ENCODE results near the gene C2orf76. TPM values are rescaled to one million over a fixed set of nuclear protein-coding genes. Genes with fewer than 3 reads are reported as not detected.

C2orf76 gene
- total and polyA plus RNA-seq, 7 experiments from 2014 or later, result 5.1 to 19.2 (median 9.1) TPM

DNA sequence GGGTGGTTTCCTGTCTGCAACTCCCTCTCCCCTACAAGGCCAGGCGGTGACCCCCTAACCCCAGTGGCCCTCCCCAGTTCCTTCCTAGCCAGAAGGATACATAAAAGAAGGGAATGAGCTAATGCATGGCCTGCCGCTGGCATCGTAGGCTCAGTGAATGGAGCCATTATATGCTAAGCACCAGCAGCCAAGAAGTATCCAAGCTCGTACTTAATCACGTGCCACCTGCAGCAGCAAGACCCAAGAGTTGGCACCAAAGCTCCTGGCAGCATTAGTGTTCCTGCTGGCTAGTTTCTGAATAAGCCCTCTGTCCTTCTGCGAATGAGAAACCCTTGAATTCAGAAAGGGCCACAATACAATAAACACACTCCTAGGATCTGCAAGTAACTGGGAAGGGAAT is 4.5 kb upstream of the C2orf76 start:
- no peaks in the 10 kb centered on the region for H3K27me3 ChIP-seq (ENCODE audit: control insufficient read depth in 2 of 2, insufficient read depth in 2 of 2, low read length in 2 of 2)
- no peak overlapping the region for H3K27ac ChIP-seq (ENCODE audit: low read depth, low read length)
- H3K4me3 Mint-ChIP-seq, result no peak overlapping the region
- ChIA-PET POLR2A (no interaction called here), CTCF (no interaction called here)
- peaks cover 23 to 68% (median 59%) of the 10 kb centered on the region in 5 donors for H3K36me3 Mint-ChIP-seq
- H3K27me3 Mint-ChIP-seq, result no peaks in the 10 kb centered on the region
- H3K36me3 ChIP-seq (ENCODE audit: control insufficient read depth in 2 of 3, insufficient read depth in 3 of 3, low read length in 3 of 3), result peaks cover 8 to 54% (median 18%) of the 10 kb centered on the region in 3 experiments
- peaks cover 0 to 6% (median 0%) of the 10 kb centered on the region in 3 experiments for H3K9me3 ChIP-seq (ENCODE audit: control insufficient read depth in 2 of 3, low read length in 3 of 3)
- intact Hi-C loops (cut with micrococcal nuclease), result no loop called here
- peaks cover 0 to 28% (median 11%) of the 10 kb centered on the region in 11 donors for H3K9me3 Mint-ChIP-seq
- DNase-seq (no peak), ATAC-seq (no peak)
- H3K4me1 Mint-ChIP-seq, result peaks cover 11 to 24% (median 18%) of the 10 kb centered on the region in 7 donors
- peaks cover 5 to 10% of the 10 kb centered on the region in 2 donors for H3K4me1 ChIP-seq (ENCODE audit: control insufficient read depth in 2 of 2, insufficient read depth in 2 of 2, low read length in 2 of 2)
- H3K4me3 ChIP-seq (ENCODE audit: low read length), result no peak overlapping the region
- H3K27ac Mint-ChIP-seq, result peak overlapping the region in 1 of 9 donors; percentile 6

DNA sequence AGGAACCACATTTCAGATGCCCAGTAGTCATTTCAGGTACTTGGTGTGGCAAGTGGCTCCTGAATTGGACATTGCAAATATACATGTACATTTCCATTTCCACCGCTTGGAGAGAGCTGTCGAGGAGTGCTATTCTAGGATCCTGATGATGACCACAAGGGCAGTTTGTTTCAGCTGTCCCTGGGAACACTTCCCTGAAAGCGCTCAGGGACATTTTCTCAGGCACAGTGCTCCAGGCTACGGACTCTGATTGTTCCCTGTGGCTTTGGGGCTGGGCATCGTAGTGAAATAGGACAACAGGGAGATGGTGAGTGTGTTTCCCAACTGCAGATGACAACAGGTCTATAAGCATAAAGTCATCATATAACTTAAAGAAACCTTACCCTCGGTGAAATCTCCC is 3.2 kb upstream of the C2orf76 start:
- Histone ChIP-seq H3K27ac (ENCODE audit: low read depth, low read length) (no peak overlapping the region), H3K27me3 (ENCODE audit: control insufficient read depth in 2 of 2, insufficient read depth in 2 of 2, low read length in 2 of 2) (no peaks in the 10 kb centered on the region), H3K36me3 (ENCODE audit: control insufficient read depth in 2 of 3, insufficient read depth in 3 of 3, low read length in 3 of 3) (peaks cover 8 to 54% (median 18%) of the 10 kb centered on the region in 3 experiments), H3K9me3 (ENCODE audit: control insufficient read depth in 2 of 3, low read length in 3 of 3) (peaks cover 0 to 6% (median 0%) of the 10 kb centered on the region in 3 experiments), H3K4me3 (ENCODE audit: low read length) (no peak overlapping the region), H3K4me1 (ENCODE audit: control insufficient read depth in 2 of 2, insufficient read depth in 2 of 2, low read length in 2 of 2) (peaks cover 10 to 19% of the 10 kb centered on the region in 2 donors)
- no peaks in the 10 kb centered on the region for H3K27me3 Mint-ChIP-seq
- peak overlapping the region in 1 of 9 donors; percentile 1 for H3K27ac Mint-ChIP-seq
- ATAC-seq, result no peak
- peaks cover 24 to 37% (median 31%) of the 10 kb centered on the region in 7 donors for H3K4me1 Mint-ChIP-seq
- peaks cover 0 to 25% (median 10%) of the 10 kb centered on the region in 11 donors for H3K9me3 Mint-ChIP-seq
- intact Hi-C loops (cut with micrococcal nuclease), result loop anchor here (5.0 to 10.0 kb wide), 5 partner anchors 387 to 1358 kb away; partner anchors contain the start of genes CCDC93 (in 1 of the 2), EPB41L5 (in 1 of the 2) and PTPN4 (in 1 of the 2)
- DNase-seq, result no peak
- peaks cover 21 to 60% (median 56%) of the 10 kb centered on the region in 5 donors for H3K36me3 Mint-ChIP-seq
- ChIA-PET POLR2A (no interaction called here), CTCF (no interaction called here)
- no peak overlapping the region for H3K4me3 Mint-ChIP-seq

DNA sequence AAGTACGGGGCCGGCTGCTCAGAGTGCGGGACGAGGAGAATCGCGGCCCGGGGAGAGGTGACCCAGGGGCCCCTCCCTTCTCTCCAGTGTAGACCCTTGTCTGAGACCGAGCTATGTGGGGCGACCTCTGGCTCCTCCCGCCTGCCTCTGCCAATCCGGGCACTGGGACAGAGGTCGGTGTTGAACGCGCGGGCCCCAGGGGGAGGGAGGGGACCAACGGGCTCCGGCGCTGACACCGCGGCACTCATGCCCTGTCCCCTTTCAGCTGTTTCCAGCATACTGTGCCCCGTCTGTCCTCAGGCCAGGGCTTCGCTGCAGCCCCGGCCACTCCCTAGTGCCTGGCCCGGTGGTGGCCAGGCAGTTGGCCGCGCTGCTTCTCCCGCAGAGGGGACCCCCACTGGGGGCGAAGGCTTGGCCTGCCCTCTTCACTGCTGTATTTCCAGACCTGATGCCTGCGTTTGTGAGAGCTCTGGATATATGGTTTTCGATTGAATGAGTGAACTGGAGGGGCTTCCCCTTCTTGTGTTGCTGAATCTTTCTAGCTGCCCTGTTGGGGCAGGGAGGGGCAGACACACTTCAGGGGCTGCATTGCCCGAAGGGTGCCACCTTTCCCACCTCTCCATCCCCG is 952 bp upstream of the C2orf76 start:
- peaks cover 34 to 58% (median 46%) of the 10 kb centered on the region in 7 donors for H3K4me1 Mint-ChIP-seq
- no peaks in the 10 kb centered on the region for H3K9me3 ChIP-seq (ENCODE audit: control insufficient read depth in 2 of 3, low read length in 3 of 3)
- ATAC-seq (peak; percentile 17), DNase-seq (peak in 8 of 9 donors; percentile 7 to 53 (median 16))
- no peaks in the 10 kb centered on the region for H3K27me3 ChIP-seq (ENCODE audit: control insufficient read depth in 2 of 2, insufficient read depth in 2 of 2, low read length in 2 of 2)
- no peaks in the 10 kb centered on the region for H3K27me3 Mint-ChIP-seq
- peaks cover 4 to 43% (median 12%) of the 10 kb centered on the region in 3 experiments for H3K36me3 ChIP-seq (ENCODE audit: control insufficient read depth in 2 of 3, insufficient read depth in 3 of 3, low read length in 3 of 3)
- intact Hi-C loops (cut with micrococcal nuclease), result loop anchor here (2.0 to 10.0 kb wide), 12 partner anchors 29 to 1553 kb away; partner anchors contain the start of genes CCDC93 (in 1 of the 2), DDX18 (in 1 of the 2), EPB41L5 (in 1 of the 2) and INSIG2 (in 1 of the 2)
- peak overlapping the region; percentile 86 for H3K27ac ChIP-seq (ENCODE audit: low read depth, low read length)
- H3K4me3 Mint-ChIP-seq, result peak overlapping the region; percentile 79 to 99 (median 94)
- peaks cover 10 to 44% (median 33%) of the 10 kb centered on the region in 5 donors for H3K36me3 Mint-ChIP-seq
- H3K27ac Mint-ChIP-seq, result peak overlapping the region; percentile 44 to 97 (median 89)
- CTCF ChIA-PET, result no interaction called here
- H3K4me1 ChIP-seq (ENCODE audit: control insufficient read depth in 2 of 2, insufficient read depth in 2 of 2, low read length in 2 of 2), result peaks cover 10 to 19% of the 10 kb centered on the region in 2 donors
- peaks cover 0 to 5% (median 0%) of the 10 kb centered on the region in 11 donors for H3K9me3 Mint-ChIP-seq
- POLR2A ChIA-PET, result interaction anchor here (0.8 to 1.1 kb wide), 2 partner anchors 16 to 1555 kb away, joined by 3 read pairs; no protein-coding TSS in a partner anchor
- H3K4me3 ChIP-seq (ENCODE audit: low read length), result peak overlapping the region; percentile 80

DNA sequence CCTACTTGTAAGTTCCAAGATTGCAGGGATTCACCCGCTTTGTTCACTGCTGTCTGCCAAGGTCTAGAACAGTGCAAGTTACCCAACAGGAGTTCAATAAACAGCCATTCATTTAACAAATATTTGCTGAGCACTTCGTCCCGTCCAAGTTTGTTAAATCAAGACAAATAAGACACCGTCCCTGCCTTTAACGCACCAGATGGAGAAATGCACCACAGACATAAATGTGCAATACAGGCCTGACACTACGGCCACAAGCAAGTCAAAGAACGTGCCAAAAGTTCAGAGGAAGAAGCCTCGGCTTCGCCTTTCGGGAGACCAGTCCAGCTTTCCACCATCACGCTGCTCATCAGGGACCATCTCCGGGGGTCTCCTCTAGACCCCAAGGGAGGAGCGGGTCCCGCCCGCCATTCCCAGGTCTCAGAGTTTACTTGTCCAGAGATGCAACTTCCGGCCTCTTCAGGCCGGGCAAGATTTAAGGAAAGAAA is 429 bp downstream of the C2orf76 start:
- H3K27me3 Mint-ChIP-seq, result no peaks in the 10 kb centered on the region
- Histone ChIP-seq H3K27ac (ENCODE audit: low read depth, low read length) (peak overlapping the region; percentile 86), H3K27me3 (ENCODE audit: control insufficient read depth in 2 of 2, insufficient read depth in 2 of 2, low read length in 2 of 2) (no peaks in the 10 kb centered on the region), H3K36me3 (ENCODE audit: control insufficient read depth in 2 of 3, insufficient read depth in 3 of 3, low read length in 3 of 3) (peaks cover 2 to 29% (median 9%) of the 10 kb centered on the region in 3 experiments), H3K4me3 (ENCODE audit: low read length) (peak overlapping the region; percentile 80), H3K9me3 (ENCODE audit: control insufficient read depth in 2 of 3, low read length in 3 of 3) (no peaks in the 10 kb centered on the region), H3K4me1 (ENCODE audit: control insufficient read depth in 2 of 2, insufficient read depth in 2 of 2, low read length in 2 of 2) (peaks cover 10 to 19% of the 10 kb centered on the region in 2 donors)
- peak overlapping the region; percentile 78 to 97 (median 92) for H3K27ac Mint-ChIP-seq
- DNase-seq (peak in 1 of 9 donors; percentile 16), ATAC-seq (no peak)
- H3K36me3 Mint-ChIP-seq, result peaks cover 5 to 31% (median 20%) of the 10 kb centered on the region in 5 donors
- intact Hi-C loops (cut with micrococcal nuclease), result loop anchor here (1.0 to 10.0 kb wide), 21 partner anchors 27 to 1552 kb away; partner anchors contain the start of genes CCDC93 (in 2 of the 2), DDX18 (in 2 of the 2), PTPN4 (in 2 of the 2) and TMEM177 (in 2 of the 2)
- H3K9me3 Mint-ChIP-seq, result no peaks in the 10 kb centered on the region
- CTCF ChIA-PET, result no interaction called here
- H3K4me1 Mint-ChIP-seq, result peaks cover 37 to 67% (median 52%) of the 10 kb centered on the region in 7 donors
- POLR2A ChIA-PET, result interaction anchor here (1.0 to 1.4 kb wide), 5 partner anchors 15 to 1181 kb away, joined by 3 to 4 read pairs (median 4); partner anchors contain the start of gene PTPN4
- peak overlapping the region; percentile 79 to 99 (median 94) for H3K4me3 Mint-ChIP-seq

DNA sequence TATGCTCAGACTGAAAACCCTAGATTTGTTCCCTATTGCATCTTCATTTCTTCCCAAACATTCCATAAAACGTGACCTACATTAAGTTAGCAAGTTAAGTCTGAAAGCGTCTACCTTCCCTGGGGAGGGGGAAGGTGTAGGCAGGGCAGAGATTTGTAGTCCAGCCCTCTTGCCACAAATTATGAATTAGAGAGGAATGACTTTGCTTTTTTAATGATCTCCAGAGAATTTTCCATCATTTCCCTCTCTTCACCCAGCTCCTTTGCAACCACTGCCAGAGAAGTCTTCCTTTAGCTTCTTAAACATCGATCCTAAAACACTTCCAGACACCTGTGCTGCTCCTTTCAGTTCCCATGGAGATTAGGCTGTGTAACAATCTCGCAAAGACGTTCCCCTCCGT is 1.2 kb downstream of the C2orf76 start:
- CTCF ChIA-PET, result no interaction called here
- Histone ChIP-seq H3K4me3 (ENCODE audit: low read length) (peak overlapping the region; percentile 80), H3K9me3 (ENCODE audit: control insufficient read depth in 2 of 3, low read length in 3 of 3) (no peaks in the 10 kb centered on the region), H3K4me1 (ENCODE audit: control insufficient read depth in 2 of 2, insufficient read depth in 2 of 2, low read length in 2 of 2) (peaks cover 10 to 19% of the 10 kb centered on the region in 2 donors), H3K27me3 (ENCODE audit: control insufficient read depth in 2 of 2, insufficient read depth in 2 of 2, low read length in 2 of 2) (no peaks in the 10 kb centered on the region), H3K27ac (ENCODE audit: low read depth, low read length) (peak overlapping the region; percentile 86), H3K36me3 (ENCODE audit: control insufficient read depth in 2 of 3, insufficient read depth in 3 of 3, low read length in 3 of 3) (peaks cover 0 to 21% (median under 1%) of the 10 kb centered on the region in 3 experiments)
- ATAC-seq (no peak), DNase-seq (no peak)
- intact Hi-C loops (cut with micrococcal nuclease), result loop anchor here (5.0 to 10.0 kb wide), 5 partner anchors 392 to 1353 kb away; partner anchors contain the start of genes CCDC93 (in 1 of the 2), EPB41L5 (in 1 of the 2) and PTPN4 (in 1 of the 2)
- peaks cover 5 to 27% (median 13%) of the 10 kb centered on the region in 5 donors for H3K36me3 Mint-ChIP-seq
- H3K27me3 Mint-ChIP-seq, result no peaks in the 10 kb centered on the region
- H3K4me1 Mint-ChIP-seq, result peaks cover 37 to 67% (median 52%) of the 10 kb centered on the region in 7 donors
- peak overlapping the region; percentile 78 to 97 (median 92) for H3K27ac Mint-ChIP-seq
- no peaks in the 10 kb centered on the region for H3K9me3 Mint-ChIP-seq
- POLR2A ChIA-PET, result interaction anchor here (1.0 to 1.4 kb wide), 3 partner anchors 26 to 394 kb away, joined by 3 to 4 read pairs (median 3); partner anchors contain the start of gene PTPN4
- peak overlapping the region; percentile 79 to 99 (median 94) for H3K4me3 Mint-ChIP-seq

DNA sequence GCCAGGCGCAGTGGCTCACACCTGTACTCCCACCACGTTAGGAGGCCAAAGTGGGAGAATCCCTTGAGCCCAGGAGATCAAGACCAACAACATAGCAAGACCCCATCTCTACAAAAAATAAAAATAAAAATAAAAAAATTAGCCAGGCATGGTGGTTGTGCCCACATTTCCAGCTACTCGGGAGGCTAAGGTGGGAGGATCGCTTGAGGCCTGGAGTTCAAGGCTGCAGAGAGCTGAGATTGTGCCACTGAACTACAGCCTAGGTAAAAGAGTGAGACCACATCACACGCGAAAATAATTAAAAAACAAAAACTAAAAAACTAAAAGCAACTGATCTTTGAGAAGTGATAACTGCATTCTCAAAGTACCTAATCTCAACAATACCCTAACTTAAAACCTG is 1.8 kb downstream of the C2orf76 start:
- H3K4me1 Mint-ChIP-seq, result peaks cover 37 to 67% (median 52%) of the 10 kb centered on the region in 7 donors
- intact Hi-C loops (cut with micrococcal nuclease), result loop anchor here (5.0 to 10.0 kb wide), 5 partner anchors 393 to 1352 kb away; partner anchors contain the start of genes CCDC93 (in 1 of the 2), EPB41L5 (in 1 of the 2) and PTPN4 (in 1 of the 2)
- ATAC-seq (no peak), DNase-seq (no peak)
- H3K36me3 Mint-ChIP-seq, result peaks cover 1 to 22% (median 6%) of the 10 kb centered on the region in 5 donors
- no peaks in the 10 kb centered on the region for H3K27me3 Mint-ChIP-seq
- no peak overlapping the region for H3K4me3 ChIP-seq (ENCODE audit: low read length)
- peak overlapping the region; percentile 18 to 99 (median 92) for H3K4me3 Mint-ChIP-seq
- H3K27ac Mint-ChIP-seq, result peak overlapping the region in 7 of 9 donors; percentile 78 to 95 (median 92)
- peaks cover 10 to 19% of the 10 kb centered on the region in 2 donors for H3K4me1 ChIP-seq (ENCODE audit: control insufficient read depth in 2 of 2, insufficient read depth in 2 of 2, low read length in 2 of 2)
- no peaks in the 10 kb centered on the region for H3K9me3 ChIP-seq (ENCODE audit: control insufficient read depth in 2 of 3, low read length in 3 of 3)
- ChIA-PET CTCF (no interaction called here), POLR2A (interaction anchor here (1.0 to 1.1 kb wide), 2 partner anchors 25 to 28 kb away, joined by 3 read pairs; no protein-coding TSS in a partner anchor)
- peaks cover 0 to 16% (median 0%) of the 10 kb centered on the region in 3 experiments for H3K36me3 ChIP-seq (ENCODE audit: control insufficient read depth in 2 of 3, insufficient read depth in 3 of 3, low read length in 3 of 3)
- H3K27me3 ChIP-seq (ENCODE audit: control insufficient read depth in 2 of 2, insufficient read depth in 2 of 2, low read length in 2 of 2), result no peaks in the 10 kb centered on the region
- H3K9me3 Mint-ChIP-seq, result no peaks in the 10 kb centered on the region
- H3K27ac ChIP-seq (ENCODE audit: low read depth, low read length), result peak overlapping the region; percentile 86

All from naive thymus-derived CD4-positive, alpha-beta T cell (primary cell).